Activated T-cell treated with anti-CD3 and anti-CD28 coated beads, Interleukin-2, amount 50 U/mL, for 4 hours (primary cell): Measurements from ENCODE around the gene SDCCAG8. TPM values are rescaled to one million over a fixed set of nuclear protein-coding genes. Genes with fewer than 3 reads are reported as not detected.

Experiments
- ATAC-seq, 2 donors: fragments of 200-7000 bp; cut with Tn5 transposase; one replicate each; pipeline ENCODE4 v1.10.0; 2021
- DNase-seq: peaks from one replicate; pipeline ENCODE4 v3.0.0-alpha.2; 2020
- H3K27me3 Mint-ChIP-seq: one replicate; pipeline ENCODE4 v1.8.0; 2021; ENCODE audit warnings: low read depth, mixed read lengths
- H3K36me3 Mint-ChIP-seq: one replicate; pipeline ENCODE4 v1.8.0; 2022; ENCODE audit warnings: mixed read lengths; ENCODE audit not compliant: insufficient read depth
- H3K4me1 Mint-ChIP-seq: one replicate; pipeline ENCODE4 v1.8.0; 2021; ENCODE audit warnings: low read depth, mixed read lengths
- H3K4me3 Mint-ChIP-seq: one replicate; pipeline ENCODE4 v1.8.0; 2021; ENCODE audit warnings: mild to moderate bottlenecking, moderate library complexity, mixed read lengths
- H3K9me3 Mint-ChIP-seq: one replicate; pipeline ENCODE4 v1.8.0; 2021; ENCODE audit warnings: mixed read lengths
- total RNA-seq, 3 donors: library from RNA; stranded (reverse); gene quantifications; one replicate each; pipeline ENCODE4 v1.2.1, GENCODE V29; 2021

SDCCAG8 gene
- total RNA-seq, 3 donors from 2014 or later: 8.2 to 14.4 (median 11.6) TPM

DNA sequence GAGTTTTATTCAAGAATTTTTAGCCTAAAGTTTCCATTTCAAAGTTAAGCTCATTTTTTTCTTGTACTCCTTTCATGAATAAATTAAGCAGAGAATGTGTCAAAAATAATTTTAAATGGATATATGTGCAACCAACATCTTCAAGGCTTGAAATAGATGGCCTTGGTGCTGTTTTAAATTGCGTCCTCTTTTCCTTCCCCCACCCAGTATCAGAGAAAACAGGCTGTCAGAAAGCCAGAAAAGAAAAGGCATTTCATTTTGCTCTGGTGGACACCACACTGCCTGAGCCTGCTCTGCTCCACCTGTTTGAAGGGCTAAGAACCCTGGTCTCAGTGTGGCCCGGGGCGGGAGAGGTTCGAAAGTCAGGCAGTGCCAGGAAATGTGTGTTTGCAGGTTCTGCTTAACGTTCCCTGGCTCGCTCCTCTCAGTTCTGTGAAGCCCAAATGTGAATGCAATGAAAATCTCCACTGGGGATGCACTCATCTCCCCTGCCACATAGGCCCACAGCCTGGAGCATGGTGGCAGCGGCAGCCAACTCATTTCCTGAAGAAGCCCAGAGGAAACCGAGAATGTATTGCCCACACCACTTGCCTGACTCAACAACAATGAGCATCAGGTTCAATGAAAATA, 134.4 kb downstream of the SDCCAG8 start:
- no peaks in the 10 kb centered on the region for H3K4me1 Mint-ChIP-seq
- no peaks in the 10 kb centered on the region for H3K27me3 Mint-ChIP-seq
- H3K9me3 Mint-ChIP-seq: no peaks in the 10 kb centered on the region
- ATAC-seq: no peak
- H3K36me3 Mint-ChIP-seq: peaks cover 2% of the 10 kb centered on the region
- H3K4me3 Mint-ChIP-seq: no peak overlapping the region
- no peak for DNase-seq

DNA sequence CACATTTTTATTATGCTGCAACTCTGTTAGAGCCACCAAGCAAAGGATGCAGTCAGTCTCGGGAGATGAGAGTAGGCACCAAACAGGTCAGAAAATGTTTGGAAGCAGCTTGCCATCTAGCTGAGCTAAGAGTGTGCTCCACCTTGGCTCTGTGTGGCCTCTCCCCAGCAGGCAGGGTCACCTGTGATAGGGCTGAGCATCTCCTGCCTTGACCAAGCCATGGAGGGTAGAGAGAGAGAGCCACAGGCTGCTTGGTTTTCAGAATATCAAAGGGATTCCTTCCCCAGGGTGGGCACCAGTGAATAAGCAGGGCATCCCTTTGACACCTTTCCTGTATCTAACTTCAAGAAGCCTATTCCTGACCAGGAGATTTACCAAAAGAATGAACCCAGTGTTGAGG, 135.5 kb downstream of the SDCCAG8 start:
- Mint-ChIP-seq H3K9me3 (no peaks in the 10 kb centered on the region), H3K36me3 (peaks cover 2% of the 10 kb centered on the region), H3K4me1 (no peaks in the 10 kb centered on the region), H3K27me3 (no peaks in the 10 kb centered on the region), H3K4me3 (no peak overlapping the region)
- ATAC-seq: no peak
- no peak for DNase-seq

DNA sequence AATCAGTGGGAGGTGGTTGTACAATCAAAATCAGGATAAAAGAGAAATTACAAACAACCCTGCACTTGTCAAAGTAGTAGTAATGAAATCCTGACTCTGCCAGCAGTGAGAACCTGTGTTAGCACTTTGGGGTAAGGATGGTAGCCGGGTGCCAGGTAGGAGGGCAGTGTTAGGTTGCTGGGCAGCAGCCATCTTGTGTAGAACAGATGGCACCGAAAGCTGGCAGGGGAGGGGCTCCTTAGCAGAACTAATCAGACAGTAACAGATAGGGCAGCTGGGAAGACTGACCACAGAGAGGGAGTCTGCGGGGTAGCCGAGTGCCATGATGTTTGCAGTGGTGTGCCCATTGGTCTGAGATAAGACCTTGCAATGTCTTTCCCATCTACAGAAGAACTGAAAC, 137.3 kb downstream of the SDCCAG8 start:
- Mint-ChIP-seq H3K4me3 (no peak overlapping the region), H3K4me1 (no peaks in the 10 kb centered on the region), H3K9me3 (no peaks in the 10 kb centered on the region), H3K27me3 (no peaks in the 10 kb centered on the region), H3K36me3 (peaks cover 9% of the 10 kb centered on the region)
- ATAC-seq (no peak), DNase-seq (no peak)

DNA sequence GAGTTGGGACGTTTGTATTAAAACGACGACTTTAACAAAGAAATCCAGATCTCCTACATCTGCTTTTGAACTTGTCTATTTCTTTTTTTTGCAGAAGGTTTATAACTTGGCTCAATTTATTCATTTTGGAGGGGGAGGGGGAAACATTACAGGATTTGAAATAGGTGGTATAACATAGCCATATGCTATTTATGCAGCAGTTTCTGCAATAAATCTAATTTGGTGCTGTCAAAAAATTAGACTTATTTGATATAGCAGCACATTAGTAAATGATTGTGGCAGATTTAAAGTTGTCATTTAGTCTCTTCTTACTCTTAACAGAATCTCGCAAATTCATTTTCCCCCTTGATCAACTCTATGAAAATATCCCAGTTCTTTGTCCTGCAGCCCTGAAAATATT, 138.2 kb downstream of the SDCCAG8 start:
- no peak overlapping the region for H3K4me3 Mint-ChIP-seq
- H3K4me1 Mint-ChIP-seq: no peaks in the 10 kb centered on the region

DNA sequence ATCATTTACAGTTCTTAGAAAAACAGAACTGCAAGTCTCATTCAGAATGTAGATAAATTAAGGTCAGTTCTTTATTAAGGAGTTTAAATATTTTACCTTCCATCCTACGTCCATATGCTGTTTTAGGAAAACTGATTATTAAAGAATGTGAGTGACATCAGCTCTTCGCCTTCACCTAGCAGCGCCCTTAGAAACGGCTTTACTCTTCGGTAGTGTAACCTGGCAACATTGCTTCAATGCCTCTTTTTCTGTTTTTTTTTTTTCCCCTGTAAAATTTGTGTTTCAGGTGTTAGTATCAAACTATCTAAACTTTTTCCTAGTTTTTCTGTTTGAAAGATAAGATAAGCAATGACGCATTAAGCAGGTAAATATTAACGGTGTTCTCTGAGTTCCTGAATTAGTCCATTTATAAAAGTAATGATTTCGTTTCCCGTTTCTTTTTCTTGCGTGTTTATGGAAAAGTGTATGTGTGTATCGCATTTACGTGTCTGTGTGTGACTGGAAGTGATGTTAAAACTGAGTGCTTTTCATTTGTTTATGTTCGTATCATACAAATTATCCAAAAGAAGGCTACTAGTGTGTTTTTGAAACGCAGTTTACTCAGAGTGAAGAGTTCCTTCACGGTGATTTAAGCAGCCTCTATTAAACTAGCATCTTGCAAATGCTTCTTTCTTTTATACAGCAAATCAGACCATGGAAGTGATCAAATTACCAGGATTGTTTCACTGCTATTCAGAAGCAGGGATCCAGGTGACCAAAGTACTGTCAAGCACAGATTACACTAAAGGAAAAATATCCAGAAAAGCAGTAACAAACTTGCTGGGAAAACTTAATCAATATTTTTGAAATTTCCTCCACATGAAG, 139.0 kb downstream of the SDCCAG8 start:
- DNase-seq (no peak), ATAC-seq (no peak)
- no peak overlapping the region for H3K4me3 Mint-ChIP-seq
- peaks cover 9% of the 10 kb centered on the region for H3K36me3 Mint-ChIP-seq
- H3K27me3 Mint-ChIP-seq: no peaks in the 10 kb centered on the region
- H3K9me3 Mint-ChIP-seq: no peaks in the 10 kb centered on the region
- no peaks in the 10 kb centered on the region for H3K4me1 Mint-ChIP-seq

More for the DNA sequence above, 138.2 kb downstream of the SDCCAG8 start:
- no peaks in the 10 kb centered on the region for H3K27me3 Mint-ChIP-seq
- ATAC-seq (no peak), DNase-seq (no peak)
- no peaks in the 10 kb centered on the region for H3K9me3 Mint-ChIP-seq
- H3K36me3 Mint-ChIP-seq: peaks cover 9% of the 10 kb centered on the region

DNA sequence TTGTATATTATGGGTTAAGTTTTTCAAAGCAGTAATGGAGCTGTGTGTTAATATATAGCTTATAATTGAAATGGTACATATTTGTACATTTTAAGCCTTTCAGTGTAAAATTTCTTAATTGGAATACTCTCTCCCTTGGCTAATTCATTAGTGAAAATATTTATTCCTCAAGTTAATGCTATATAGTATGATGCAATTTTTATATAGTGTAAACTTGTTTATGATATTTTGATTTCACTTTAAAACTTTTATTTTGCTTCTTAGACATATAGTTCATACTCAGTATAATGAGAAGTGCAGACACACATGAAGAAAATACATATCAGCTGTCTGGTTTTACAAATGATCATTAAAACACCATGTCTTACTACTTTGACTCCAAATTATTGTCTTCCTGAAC, 140.6 kb downstream of the SDCCAG8 start:
- Mint-ChIP-seq H3K4me1 (no peaks in the 10 kb centered on the region), H3K27me3 (no peaks in the 10 kb centered on the region), H3K4me3 (no peak overlapping the region), H3K36me3 (peaks cover 10% of the 10 kb centered on the region), H3K9me3 (no peaks in the 10 kb centered on the region)
- no peak for ATAC-seq
- DNase-seq: no peak

DNA sequence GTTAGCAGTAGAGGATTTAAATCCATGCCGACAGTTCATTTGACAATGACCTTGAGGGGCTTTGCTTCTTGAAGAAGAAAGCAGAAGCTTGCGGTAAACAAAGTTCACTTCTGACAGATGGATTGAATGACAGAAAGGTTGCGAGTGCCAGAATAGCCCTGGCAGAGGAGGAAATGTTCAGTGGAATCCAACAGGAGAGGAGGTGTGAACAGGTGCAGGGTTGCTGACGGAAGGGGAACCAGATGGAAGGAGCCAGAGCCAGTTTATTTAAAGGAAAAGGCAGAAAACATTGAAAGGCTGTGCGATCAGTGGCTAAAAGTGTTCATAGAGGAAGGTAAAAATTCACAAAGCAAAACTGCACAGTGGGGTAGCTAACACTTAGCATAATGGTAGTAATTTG, 141.0 kb downstream of the SDCCAG8 start:
- Mint-ChIP-seq H3K36me3 (peaks cover 10% of the 10 kb centered on the region), H3K4me3 (no peak overlapping the region), H3K27me3 (no peaks in the 10 kb centered on the region), H3K9me3 (no peaks in the 10 kb centered on the region), H3K4me1 (no peaks in the 10 kb centered on the region)
- ATAC-seq (no peak), DNase-seq (no peak)

DNA sequence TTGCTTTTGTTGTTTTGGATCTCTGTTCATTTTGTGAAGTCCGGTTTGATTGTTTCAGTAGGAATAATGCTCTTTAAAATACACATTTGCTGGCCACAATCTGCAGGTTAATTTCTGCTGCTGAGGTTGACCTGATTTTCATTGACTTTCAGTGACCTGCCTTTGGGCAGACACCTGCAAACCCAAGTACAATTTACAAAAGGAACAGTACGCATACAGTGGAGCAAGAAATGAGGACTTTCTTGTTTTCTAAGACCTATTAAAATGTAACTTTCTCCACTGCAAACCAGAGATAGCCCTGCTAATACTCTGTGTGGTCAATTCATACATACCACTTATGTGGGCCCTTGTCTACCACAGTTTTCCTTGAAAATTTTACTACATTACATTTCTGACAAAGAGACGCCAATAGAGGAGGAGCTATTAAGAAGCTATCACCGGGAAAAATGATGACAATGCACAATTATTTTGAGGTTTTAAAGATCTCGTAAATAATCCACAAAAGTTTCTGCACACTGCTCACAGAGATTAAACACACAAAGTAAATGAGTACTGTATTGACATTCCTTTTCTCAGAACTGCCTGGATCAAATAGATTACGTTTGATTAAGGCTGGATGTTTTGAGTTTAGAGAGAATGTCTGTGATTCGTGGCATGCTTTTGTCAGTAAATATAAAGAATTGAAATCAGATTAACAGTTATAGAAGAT, 141.9 kb downstream of the SDCCAG8 start:
- DNase-seq (no peak), ATAC-seq (no peak)
- Mint-ChIP-seq H3K9me3 (no peaks in the 10 kb centered on the region), H3K4me3 (no peak overlapping the region), H3K27me3 (no peaks in the 10 kb centered on the region), H3K36me3 (peaks cover 14% of the 10 kb centered on the region), H3K4me1 (no peaks in the 10 kb centered on the region)

DNA sequence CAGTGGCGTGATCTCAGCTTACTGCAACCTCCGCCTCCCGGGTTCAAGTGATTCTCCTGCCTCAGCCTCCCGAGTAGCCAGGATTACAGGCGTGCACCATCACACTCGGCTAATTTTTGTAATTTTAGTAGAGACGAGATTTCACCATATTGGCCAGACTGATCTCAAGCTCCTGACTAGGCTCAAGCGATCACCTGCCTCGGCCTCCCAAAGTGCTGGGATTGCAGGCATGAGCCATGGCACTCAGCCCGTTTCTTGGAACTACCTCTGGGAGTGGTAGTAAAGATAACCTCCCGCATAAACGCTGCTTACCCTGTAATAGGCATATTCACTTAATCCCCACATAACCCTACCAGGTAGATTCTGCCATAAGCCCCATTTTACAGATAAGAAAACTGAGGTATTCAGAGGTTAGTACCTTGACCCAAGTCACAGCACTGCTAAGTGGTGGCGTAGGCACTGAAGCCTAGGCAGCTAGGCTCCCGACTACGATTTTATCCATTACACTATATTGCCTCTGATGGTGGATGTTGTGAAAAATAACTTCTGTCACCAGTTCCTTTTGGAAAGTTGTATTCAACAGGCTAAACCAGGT, 143.8 kb downstream of the SDCCAG8 start:
- Mint-ChIP-seq H3K27me3 (no peaks in the 10 kb centered on the region), H3K4me3 (no peak overlapping the region), H3K4me1 (no peaks in the 10 kb centered on the region), H3K36me3 (peaks cover 21% of the 10 kb centered on the region), H3K9me3 (no peaks in the 10 kb centered on the region)
- ATAC-seq (no peak), DNase-seq (no peak)

DNA sequence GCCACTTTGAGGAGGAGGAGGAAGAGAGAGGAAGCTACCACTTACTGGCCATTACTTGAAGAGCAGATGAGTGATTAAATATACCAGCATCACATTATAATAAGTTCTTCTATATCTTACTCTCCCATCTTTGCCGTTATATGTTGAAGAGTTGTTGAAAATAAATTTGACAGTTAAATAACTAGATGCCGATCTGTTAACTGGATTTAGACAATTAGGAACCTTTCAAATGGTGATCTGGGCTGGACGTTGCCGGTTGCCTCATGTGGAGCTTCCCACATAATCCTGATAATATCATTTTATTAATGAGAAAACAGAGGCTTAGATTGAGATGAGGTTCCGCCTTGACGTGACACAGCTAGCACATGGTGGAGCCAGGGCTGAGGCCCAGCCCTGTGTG, 147.0 kb downstream of the SDCCAG8 start:
- no peaks in the 10 kb centered on the region for H3K9me3 Mint-ChIP-seq
- H3K4me3 Mint-ChIP-seq: no peak overlapping the region
- H3K27me3 Mint-ChIP-seq: no peaks in the 10 kb centered on the region
- H3K4me1 Mint-ChIP-seq: peaks cover 7% of the 10 kb centered on the region
- ATAC-seq (no peak), DNase-seq (no peak)
- peaks cover 19% of the 10 kb centered on the region for H3K36me3 Mint-ChIP-seq

DNA sequence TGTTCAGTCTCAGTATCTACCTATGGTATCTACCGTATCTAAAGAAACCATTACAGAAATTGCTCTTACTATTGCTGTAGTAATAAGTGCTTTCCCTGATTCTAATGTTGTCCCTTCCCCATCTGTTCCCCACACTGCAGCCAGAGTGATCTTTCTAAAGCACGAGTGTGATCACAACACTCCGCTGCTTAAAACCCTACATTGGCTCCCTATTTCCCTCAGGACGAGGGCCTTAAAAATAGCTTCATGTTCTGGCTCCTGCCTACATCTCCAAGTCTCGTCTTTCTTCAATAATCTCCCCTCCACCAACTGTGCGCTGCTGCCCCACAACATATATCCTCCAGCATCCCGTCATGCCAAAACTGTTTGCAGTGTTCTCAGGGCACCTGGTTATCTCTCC, 150.6 kb downstream of the SDCCAG8 start:
- Mint-ChIP-seq H3K36me3 (peaks cover 18% of the 10 kb centered on the region), H3K27me3 (no peaks in the 10 kb centered on the region), H3K4me3 (no peak overlapping the region), H3K4me1 (peaks cover 7% of the 10 kb centered on the region), H3K9me3 (no peaks in the 10 kb centered on the region)
- no peak for ATAC-seq
- no peak for DNase-seq

DNA sequence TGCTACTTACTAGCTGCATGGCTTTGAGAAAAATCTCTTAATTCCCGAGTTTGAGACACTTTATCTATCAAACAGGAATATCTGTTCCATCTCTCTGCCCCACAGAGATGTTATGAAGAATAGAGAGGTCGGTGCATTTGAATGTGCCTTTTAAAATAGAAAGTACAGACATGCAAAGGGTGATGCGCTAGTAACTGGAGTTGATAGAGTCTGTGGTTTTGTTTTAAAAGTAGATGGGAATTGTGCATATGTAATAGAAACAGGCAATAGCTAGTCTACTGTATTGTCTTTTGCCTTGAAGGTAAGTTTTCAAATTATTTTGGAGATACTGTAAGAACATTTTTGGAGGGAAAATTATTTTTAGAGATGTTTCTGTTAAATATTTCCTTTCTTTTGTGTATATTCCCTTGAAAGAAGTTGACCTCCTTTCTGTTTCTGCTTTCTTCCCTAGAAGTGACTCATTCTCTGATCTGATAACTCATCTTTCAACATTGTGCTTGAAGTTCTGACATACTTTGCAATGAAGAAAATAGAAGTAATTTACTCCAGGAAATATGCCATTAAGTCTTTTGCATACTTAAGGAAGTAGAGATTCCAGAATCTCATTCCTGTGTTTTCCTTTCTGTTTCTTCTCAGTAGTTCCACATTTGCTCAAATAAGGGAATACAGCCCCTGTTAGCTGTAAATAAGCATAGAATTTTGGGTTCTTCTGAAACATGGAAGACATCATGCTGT, 151.6 kb downstream of the SDCCAG8 start:
- Mint-ChIP-seq H3K36me3 (peaks cover 22% of the 10 kb centered on the region), H3K4me1 (peaks cover 7% of the 10 kb centered on the region), H3K27me3 (no peaks in the 10 kb centered on the region), H3K9me3 (no peaks in the 10 kb centered on the region), H3K4me3 (no peak overlapping the region)
- peak; percentile 34 to 52 for ATAC-seq
- no peak for DNase-seq

DNA sequence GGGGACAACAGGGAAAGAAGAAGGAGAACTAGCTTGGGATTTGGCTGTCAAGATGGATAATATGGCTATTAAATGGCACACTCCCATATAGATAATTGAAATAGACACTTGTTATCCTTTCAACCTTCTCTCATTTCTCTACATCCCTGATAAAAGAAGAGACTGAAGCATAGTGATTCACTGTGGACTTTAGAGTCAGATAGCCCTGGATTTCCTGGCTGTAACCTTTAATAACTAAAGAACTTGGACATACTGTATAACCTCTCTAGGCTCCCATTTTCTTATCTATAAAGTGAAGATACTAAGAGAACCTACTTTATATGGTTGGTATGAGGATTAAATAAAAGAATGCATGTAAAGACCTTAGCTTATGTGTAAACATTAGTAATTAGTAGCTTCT, 152.6 kb downstream of the SDCCAG8 start:
- no peak overlapping the region for H3K4me3 Mint-ChIP-seq
- H3K36me3 Mint-ChIP-seq: peaks cover 16% of the 10 kb centered on the region
- no peaks in the 10 kb centered on the region for H3K27me3 Mint-ChIP-seq
- no peak for DNase-seq
- no peaks in the 10 kb centered on the region for H3K9me3 Mint-ChIP-seq
- no peak for ATAC-seq
- peaks cover 7% of the 10 kb centered on the region for H3K4me1 Mint-ChIP-seq

DNA sequence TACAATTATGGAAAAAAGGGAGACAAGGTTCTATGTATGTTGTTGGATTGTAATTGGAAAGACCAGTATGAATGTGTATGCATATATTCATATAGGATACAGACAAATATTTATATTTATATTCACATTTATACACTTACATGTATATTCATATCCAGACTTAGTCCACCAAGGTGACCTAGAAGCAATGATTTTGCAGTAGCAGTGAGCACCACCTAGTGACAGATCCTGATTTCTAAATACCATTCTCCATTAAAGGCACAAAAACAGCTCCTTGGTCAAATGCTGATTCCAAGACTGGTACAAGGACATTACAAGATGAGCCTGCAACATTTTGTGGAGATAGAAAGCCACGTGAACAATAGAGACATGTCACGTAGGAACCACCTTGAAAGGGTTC, 153.4 kb downstream of the SDCCAG8 start:
- ATAC-seq (no peak), DNase-seq (no peak)
- Mint-ChIP-seq H3K36me3 (peaks cover 13% of the 10 kb centered on the region), H3K4me3 (no peak overlapping the region), H3K4me1 (peaks cover 14% of the 10 kb centered on the region), H3K9me3 (no peaks in the 10 kb centered on the region), H3K27me3 (no peaks in the 10 kb centered on the region)
